Upper lobe of left lung (tissue), 6 donors: ENCODE results near the gene RABEP1. TPM values are rescaled to one million over a fixed set of nuclear protein-coding genes. Genes with fewer than 3 reads are reported as not detected.
A peak's percentile ranks its signal among the peaks of the same experiment; 100 is the strongest.

Source experiments
- ATAC-seq, 2 donors: fragments of 200-7000 bp; cut with Tn5 transposase; one replicate each; pipeline ENCODE4 v1.9.1; 2022; ENCODE audit warnings: mild to moderate bottlenecking in 2 of 2, moderate library complexity in 2 of 2; ENCODE audit not compliant: low FRiP score in 2 of 2
- DNase-seq, 2 donors: peaks; one replicate each; pipeline ENCODE4 v3.0.0-alpha.2; 2019 to 2020
- H3K27ac ChIP-seq, 4 donors: fragments of 200-600 bp; sonication (generic); one replicate each; pipeline ENCODE4 v1.5.1; 2016 to 2019
- H3K27me3 ChIP-seq, 4 donors: fragments of 200-600 bp; sonication (generic); one replicate each; pipeline ENCODE4 v1.5.1; 2017 to 2019
- H3K36me3 ChIP-seq, 4 donors: fragments of 200-600 bp; sonication (generic); one replicate each; pipeline ENCODE4 v1.5.1; 2016 to 2019
- H3K4me1 ChIP-seq, 4 donors: fragments of 200-600 bp; sonication (generic); one replicate each; pipeline ENCODE4 v1.5.1; 2018 to 2019
- H3K4me3 ChIP-seq, 4 donors: fragments of 200-600 bp; sonication (generic); one replicate each; pipeline ENCODE4 v1.5.1; 2017 to 2019; ENCODE audit warnings: mild to moderate bottlenecking in 2 of 4, moderate library complexity in 1 of 4
- H3K9me3 ChIP-seq, 4 donors: fragments of 200-600 bp; sonication (generic); one replicate each; pipeline ENCODE4 v1.5.1; 2018 to 2019
- CTCF ChIP-seq, 6 experiments: fragments of 450-650 bp in 4 of 6; fragments of 200-600 bp in 2 of 6; sonication (generic) in 2 of 6; IDR thresholded peaks; one replicate each; pipeline ENCODE4 v1.5.1; 2016 to 2019; ENCODE audit warnings: antibody characterized with exemption in 6 of 6
- EP300 ChIP-seq, 4 donors: sonication (generic); formaldehyde crosslinking; IDR thresholded peaks; one replicate each; pipeline ENCODE4 v1.5.1; 2017; ENCODE audit warnings: antibody characterized with exemption in 4 of 4, control low read depth in 2 of 4
- POLR2A ChIP-seq, 4 donors: fragments of 450-650 bp; IDR thresholded peaks; one replicate each; pipeline ENCODE4 v1.5.1; 2016 to 2017; ENCODE audit warnings: antibody characterized with exemption in 4 of 4, mild to moderate bottlenecking in 2 of 4
- POLR2AphosphoS5 ChIP-seq, 2 donors: sonication (generic); formaldehyde crosslinking; IDR thresholded peaks; one replicate each; pipeline ENCODE4 v1.5.1; 2017; ENCODE audit warnings: antibody characterized with exemption in 2 of 2
- WGBS, 2 donors: methylation state at CpG; one replicate each; pipeline ENCODE4 v1.1.5; 2017 to 2018; 5-methylcytosine and 5-hydroxymethylcytosine counted together
- total RNA-seq, 6 donors: library from RNA; depleted of rRNA in 4 of 6; stranded (reverse); fragments of >200 nt in 4 of 6; gene quantifications; one replicate each; pipeline versions ENCODE4 v1.1.0 to v1.2.1, GENCODE V29; 2016 to 2021
- donor health status: DM: no; HTN: no; CAD: no; lungs with moderate emphysema.
- donor health status: DM: no; HTN: yes; CAD: no; lungs with severe emphysema.

The RABEP1 gene
- total RNA-seq, 6 donors from 2014 or later = 36.1 to 81.7 (median 39.6) TPM

DNA sequence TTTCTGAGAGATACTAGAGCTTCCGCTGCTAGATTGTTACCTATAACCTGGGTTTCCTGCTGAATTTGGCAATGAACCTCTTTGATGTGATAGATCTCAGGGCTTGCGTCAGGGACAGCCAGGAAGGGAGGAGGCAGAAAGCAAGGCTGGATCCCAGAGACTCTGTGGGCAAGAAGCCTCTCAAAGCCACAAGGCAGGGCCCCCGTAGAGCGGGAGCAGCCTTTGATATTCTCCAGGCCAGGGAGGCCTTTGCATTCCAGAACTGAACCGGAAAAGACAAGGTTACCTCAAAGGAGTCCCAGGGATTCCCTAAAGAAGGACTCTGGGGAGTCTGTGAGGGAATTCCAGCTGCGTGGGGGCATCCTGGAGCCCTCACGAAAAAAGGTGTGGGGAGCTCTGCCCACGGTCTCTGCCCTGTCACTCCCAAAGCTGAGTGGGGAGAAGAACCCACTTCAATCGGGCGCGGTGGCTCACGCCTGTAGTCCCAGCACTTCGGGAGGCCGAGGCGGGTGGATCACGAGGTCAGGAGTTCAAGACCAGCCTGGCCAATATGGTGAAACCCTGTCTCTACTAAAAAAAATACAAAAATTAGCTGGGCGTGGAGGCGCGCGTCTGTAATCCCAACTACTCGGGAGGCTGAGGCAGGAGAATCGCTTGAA is 33.1 kb upstream of the RABEP1 start:
- WGBS, 2 donors = 74 to 76% methylated on average over 22 of the region's 22 CpGs
- Histone ChIP-seq H3K4me1 (peaks cover 0 to 3% (median 0%) of the 10 kb centered on the region in 4 donors), H3K36me3 (no peaks in the 10 kb centered on the region), H3K27ac (no peak overlapping the region), H3K4me3 (no peak overlapping the region), H3K9me3 (no peaks in the 10 kb centered on the region), H3K27me3 (no peaks in the 10 kb centered on the region)
- ATAC-seq (no peak), DNase-seq (no peak)
- TF ChIP-seq POLR2AphosphoS5 (IDR thresholded peaks at IDR 0.05) = no peak
- no peak for TF ChIP-seq EP300 (IDR thresholded peaks at IDR 0.05)
- TF ChIP-seq POLR2A (IDR thresholded peaks at IDR 0.05) = no peak
- no peak for TF ChIP-seq CTCF (IDR thresholded peaks at IDR 0.05)

GRCh38 chr17:5249615-5250014 is 32.5 kb upstream of the RABEP1 start:
- 0 to 4% methylated on average over 4 of the region's 4 CpGs for WGBS, 2 donors
- H3K4me1 ChIP-seq = peaks cover 0 to 3% (median 0%) of the 10 kb centered on the region in 4 donors
- no peaks in the 10 kb centered on the region for H3K27me3 ChIP-seq
- H3K36me3 ChIP-seq = no peaks in the 10 kb centered on the region
- H3K4me3 ChIP-seq = no peak overlapping the region
- no peak overlapping the region for H3K27ac ChIP-seq
- H3K9me3 ChIP-seq = no peaks in the 10 kb centered on the region
- TF ChIP-seq POLR2AphosphoS5 (IDR thresholded peaks at IDR 0.05) = no peak
- TF ChIP-seq CTCF (IDR thresholded peaks at IDR 0.05) = peak; percentile 25 to 67 (median 53)
- DNase-seq = peak in 1 of 2 donors; percentile 49
- ATAC-seq = peak; percentile 61 to 86

DNA sequence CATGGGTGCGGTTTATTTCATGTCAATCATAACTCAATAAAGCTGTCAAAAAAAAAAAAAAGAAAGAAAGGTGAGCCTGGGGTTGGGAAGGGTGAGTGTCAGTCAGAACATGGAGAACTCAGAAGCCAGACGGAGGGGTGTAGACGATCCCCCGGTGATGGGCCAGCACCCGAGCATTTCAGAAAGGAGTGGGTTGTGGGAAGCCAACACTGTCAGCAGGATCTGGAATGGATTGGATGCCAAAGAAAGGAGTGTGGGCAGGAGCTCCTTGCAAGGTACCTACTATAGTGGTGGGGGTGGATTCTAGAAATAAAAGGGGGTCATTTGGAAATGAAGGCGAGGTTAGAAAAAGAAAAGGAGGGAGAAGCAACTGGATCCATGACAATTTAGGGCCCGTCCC is 27.7 kb upstream of the RABEP1 start:
- no peaks in the 10 kb centered on the region for H3K27me3 ChIP-seq
- H3K9me3 ChIP-seq = no peaks in the 10 kb centered on the region
- peaks cover 0 to 3% (median 0%) of the 10 kb centered on the region in 4 donors for H3K4me1 ChIP-seq
- no peak overlapping the region for H3K4me3 ChIP-seq
- no peak for ATAC-seq
- no peaks in the 10 kb centered on the region for H3K36me3 ChIP-seq
- TF ChIP-seq EP300 (IDR thresholded peaks at IDR 0.05) = no peak
- no peak for TF ChIP-seq POLR2A (IDR thresholded peaks at IDR 0.05)
- TF ChIP-seq POLR2AphosphoS5 (IDR thresholded peaks at IDR 0.05) = no peak
- TF ChIP-seq CTCF (IDR thresholded peaks at IDR 0.05) = no peak
- H3K27ac ChIP-seq = no peak overlapping the region
- no peak for DNase-seq
- 74 to 79% methylated on average over 7 of the region's 7 CpGs for WGBS, 2 donors

GRCh38 chr17:5254903-5255521 is 27.1 kb upstream of the RABEP1 start:
- no peak for ATAC-seq
- Histone ChIP-seq H3K27ac (no peak overlapping the region), H3K9me3 (no peaks in the 10 kb centered on the region), H3K27me3 (no peaks in the 10 kb centered on the region), H3K4me1 (no peaks in the 10 kb centered on the region), H3K4me3 (no peak overlapping the region), H3K36me3 (no peaks in the 10 kb centered on the region)
- no peak for TF ChIP-seq CTCF (IDR thresholded peaks at IDR 0.05)
- WGBS, 2 donors = 65 to 76% methylated on average over 5 of the region's 5 CpGs
- no peak for DNase-seq

- DNase-seq (no peak), ATAC-seq (no peak)
- 89 to 90% methylated on average over 5 of the region's 5 CpGs for WGBS, 2 donors
- H3K27ac ChIP-seq = no peak overlapping the region
- no peak overlapping the region for H3K4me3 ChIP-seq
- no peak for TF ChIP-seq CTCF (IDR thresholded peaks at IDR 0.05)
- TF ChIP-seq POLR2A (IDR thresholded peaks at IDR 0.05) = no peak
- no peak for TF ChIP-seq EP300 (IDR thresholded peaks at IDR 0.05)
- TF ChIP-seq POLR2AphosphoS5 (IDR thresholded peaks at IDR 0.05) = no peak
- H3K4me1 ChIP-seq = no peaks in the 10 kb centered on the region
- no peaks in the 10 kb centered on the region for H3K9me3 ChIP-seq
- no peaks in the 10 kb centered on the region for H3K36me3 ChIP-seq
- no peaks in the 10 kb centered on the region for H3K27me3 ChIP-seq
Observed at GRCh38 chr17:5257124-5257523, 25.0 kb upstream of the RABEP1 start.
